Breast epithelium (tissue), 4 donors: ENCODE results near the gene MRPL11. TPM values are rescaled to one million over a fixed set of nuclear protein-coding genes. Genes with fewer than 3 reads are reported as not detected.

ENCODE experiments used
- DNase-seq, 2 donors: peaks; one replicate each; pipeline ENCODE4 v3.0.0-alpha.2; 2019; ENCODE audit warnings: low spot score in 2 of 2
- H3K27ac ChIP-seq, 2 donors: fragments of 200-600 bp; sonication (generic) in 1 of 2; one replicate each; pipeline ENCODE4 v1.5.1; 2016 to 2019; ENCODE audit warnings: mild to moderate bottlenecking in 1 of 2
- H3K27me3 ChIP-seq, 2 donors: fragments of 200-600 bp; sonication (generic) in 1 of 2; one replicate each; pipeline versions ENCODE4 v1.5.1 to v1.6.0; 2017 to 2019; ENCODE audit warnings: control low read depth in 1 of 2, mild to moderate bottlenecking in 1 of 2
- H3K36me3 ChIP-seq: fragments of 200-600 bp; one replicate; pipeline ENCODE4 v1.5.1; 2019
- H3K4me1 ChIP-seq, 2 donors: fragments of 200-600 bp; sonication (generic); one replicate each; pipeline ENCODE4 v1.5.1; 2016 to 2019; ENCODE audit warnings: control low read depth in 1 of 2
- H3K4me3 ChIP-seq, 3 donors: fragments of 200-600 bp; sonication (generic); 1 replicate in 2 of 3; 2 replicates in 1 of 3; pipeline ENCODE4 v1.5.1; 2016 to 2019; ENCODE audit warnings: mild to moderate bottlenecking in 3 of 3, moderate library complexity in 2 of 3
- H3K9me3 ChIP-seq, 2 donors: fragments of 200-600 bp; sonication (generic) in 1 of 2; one replicate each; pipeline ENCODE4 v1.5.1; 2016 to 2019; ENCODE audit warnings: control low read depth in 1 of 2
- POLR2A ChIP-seq: fragments of 450-650 bp; IDR thresholded peaks from one replicate; pipeline ENCODE4 v1.6.1; 2016; ENCODE audit warnings: antibody characterized with exemption, mild to moderate bottlenecking, moderate library complexity
- POLR2AphosphoS5 ChIP-seq, 3 donors: sonication (generic); formaldehyde crosslinking; IDR thresholded peaks; one replicate each; pipeline ENCODE4 v1.6.1; 2017; ENCODE audit warnings: antibody characterized with exemption in 3 of 3
- intact Hi-C: fragments of 100-400 bp; cut with DNase I; formaldehyde crosslinking; loops from one replicate; pipeline ENCODE4 v1.15.1; 2023; ENCODE audit warnings: low total_unique reads
- total RNA-seq, 3 donors: library from RNA; depleted of rRNA; stranded (reverse); fragments of >200 nt; gene quantifications; one replicate each; pipeline ENCODE4 v1.1.0, GENCODE V29; 2016
- TF ChIP-seq, protein P1 (sequence below), 3 donors: fragments of 450-650 bp; IDR thresholded peaks; one replicate each; pipeline ENCODE4 v1.5.1; 2016 to 2017; ENCODE audit warnings: antibody characterized with exemption in 3 of 3, mild to moderate bottlenecking in 3 of 3, moderate library complexity in 3 of 3

The MRPL11 gene
- 10 to 100 TPM; 33.1 to 42.3 (median 36.8) TPM for total RNA-seq

DNA sequence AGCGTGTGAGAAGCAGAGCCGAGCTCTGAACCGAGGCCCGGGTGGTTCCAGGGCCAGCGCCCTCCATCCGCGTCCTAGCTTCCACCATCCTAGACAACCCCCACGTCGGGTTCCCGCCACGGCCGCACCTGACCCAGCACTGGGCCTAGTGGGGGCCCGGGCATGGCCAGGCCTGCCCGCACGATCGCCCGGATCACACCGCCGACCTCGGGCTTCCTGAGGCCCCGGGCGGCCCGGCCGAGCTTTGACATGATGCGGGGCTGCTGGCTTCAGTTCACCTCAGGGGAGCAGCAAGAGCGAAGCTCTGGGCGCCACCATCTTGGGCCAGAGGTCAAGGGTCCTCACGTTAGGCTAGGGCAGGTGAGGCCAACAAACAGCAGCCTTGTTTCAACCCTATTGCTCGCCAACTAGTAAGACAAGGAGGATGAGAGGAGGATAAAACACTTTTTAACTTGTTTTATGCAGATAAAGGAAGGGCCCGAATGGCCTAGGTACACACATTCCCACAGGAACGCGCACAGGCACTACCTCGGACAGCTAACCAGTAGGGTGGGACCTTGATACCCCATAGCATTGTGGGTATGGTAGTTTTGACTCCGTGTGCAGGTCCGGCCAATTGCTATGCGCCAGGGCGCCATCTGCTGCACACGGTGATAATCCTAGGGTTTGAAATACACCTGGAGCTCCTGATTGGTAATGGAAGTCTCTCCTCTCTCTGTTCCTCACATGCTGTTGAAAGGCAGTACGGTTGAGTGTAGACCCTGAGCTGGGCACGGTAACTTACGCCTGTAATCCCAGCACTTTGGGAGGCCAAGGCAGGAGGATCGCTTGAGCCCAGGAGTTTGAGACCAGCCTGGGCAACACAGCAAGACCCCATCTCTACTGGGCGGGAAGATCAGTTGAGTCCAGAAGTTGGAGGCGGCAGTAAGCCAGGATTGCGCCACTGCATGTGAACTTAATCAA, at the start of gene MRPL11:
Gene MRPL11 (minus strand): TSS at position 345 of the 963 bp plus-strand sequence. CDS start 94 bp downstream, at position 251.
- no peaks in the 10 kb centered on the region for H3K36me3 ChIP-seq
- H3K27me3 ChIP-seq: no peaks in the 10 kb centered on the region
- H3K27ac ChIP-seq: peak within 1 kb of the TSS; percentile 86 to 90
- H3K9me3 ChIP-seq: peaks cover 5 to 7% of the 10 kb centered on the region in 2 donors
- no peak for TF ChIP-seq POLR2A
- TF ChIP-seq POLR2AphosphoS5 (IDR thresholded peaks at IDR 0.05): peak; percentile 13 to 78 (median 68)
- TF ChIP-seq, protein P1, sequence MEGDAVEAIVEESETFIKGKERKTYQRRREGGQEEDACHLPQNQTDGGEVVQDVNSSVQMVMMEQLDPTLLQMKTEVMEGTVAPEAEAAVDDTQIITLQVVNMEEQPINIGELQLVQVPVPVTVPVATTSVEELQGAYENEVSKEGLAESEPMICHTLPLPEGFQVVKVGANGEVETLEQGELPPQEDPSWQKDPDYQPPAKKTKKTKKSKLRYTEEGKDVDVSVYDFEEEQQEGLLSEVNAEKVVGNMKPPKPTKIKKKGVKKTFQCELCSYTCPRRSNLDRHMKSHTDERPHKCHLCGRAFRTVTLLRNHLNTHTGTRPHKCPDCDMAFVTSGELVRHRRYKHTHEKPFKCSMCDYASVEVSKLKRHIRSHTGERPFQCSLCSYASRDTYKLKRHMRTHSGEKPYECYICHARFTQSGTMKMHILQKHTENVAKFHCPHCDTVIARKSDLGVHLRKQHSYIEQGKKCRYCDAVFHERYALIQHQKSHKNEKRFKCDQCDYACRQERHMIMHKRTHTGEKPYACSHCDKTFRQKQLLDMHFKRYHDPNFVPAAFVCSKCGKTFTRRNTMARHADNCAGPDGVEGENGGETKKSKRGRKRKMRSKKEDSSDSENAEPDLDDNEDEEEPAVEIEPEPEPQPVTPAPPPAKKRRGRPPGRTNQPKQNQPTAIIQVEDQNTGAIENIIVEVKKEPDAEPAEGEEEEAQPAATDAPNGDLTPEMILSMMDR (IDR thresholded peaks at IDR 0.05): peak in 2 of 3 donors; percentile 17 to 47
- peaks cover 0 to 6% of the 10 kb centered on the region in 2 donors for H3K4me1 ChIP-seq
- peak within 1 kb of the TSS; percentile 71 to 85 (median 73) for H3K4me3 ChIP-seq
- peak; percentile 80 to 84 for DNase-seq
- intact Hi-C loops: no loop called here

- no peaks in the 10 kb centered on the region for H3K36me3 ChIP-seq
Measured at GRCh38 chr11:66484806-66485380, 46.2 kb upstream of the MRPL11 start.

DNA sequence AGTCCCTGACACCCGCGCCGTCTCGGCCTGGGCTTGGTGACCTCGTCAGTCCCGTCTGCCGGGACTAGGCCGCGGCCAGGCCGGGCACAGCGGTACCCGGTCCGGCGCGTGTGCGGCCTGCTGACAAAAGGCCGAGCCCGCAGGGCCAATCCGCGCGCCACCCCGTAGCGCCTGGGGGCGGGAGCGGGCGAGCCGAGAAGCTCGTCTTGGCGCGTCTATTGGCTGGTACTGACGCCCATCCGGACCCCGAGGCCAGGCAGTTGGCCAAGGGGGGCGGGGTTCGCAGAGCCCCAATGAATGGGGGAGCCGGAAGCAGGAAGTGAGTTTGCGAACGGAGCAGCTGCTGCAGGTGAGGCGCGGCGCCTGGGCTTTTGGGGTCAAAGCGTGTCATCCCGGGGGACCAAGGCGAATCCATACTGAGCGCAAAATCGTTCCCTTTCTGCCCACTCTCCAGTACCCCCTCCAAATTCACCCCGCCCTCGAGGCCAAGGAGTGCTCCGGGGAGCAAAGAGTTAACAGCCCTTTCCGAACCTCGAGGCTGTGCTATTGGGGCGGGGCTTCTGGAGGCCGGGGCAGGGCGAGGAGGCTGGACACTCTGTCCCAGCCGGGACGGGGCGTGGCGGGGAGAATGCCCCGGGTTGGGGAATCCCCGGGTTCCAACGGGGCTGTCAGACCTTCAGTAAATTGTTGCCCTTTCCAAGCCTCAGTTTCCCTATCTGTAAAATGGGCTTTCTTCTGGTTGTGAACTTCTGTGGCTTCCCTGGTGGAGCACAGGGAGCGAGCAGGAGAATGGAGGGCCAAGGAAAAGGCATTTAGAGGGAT, 41.7 kb upstream of the MRPL11 start, which contains the start of gene DPP3:
Gene DPP3 (plus strand): TSS at position 318 of the 822 bp plus-strand sequence. CDS start 1,767 bp downstream, outside the sequence.
- TF ChIP-seq, protein P1 (IDR thresholded peaks at IDR 0.05): no peak
- TF ChIP-seq POLR2A (peak; percentile 79), POLR2AphosphoS5 (IDR thresholded peaks at IDR 0.05) (peak; percentile 80 to 89 (median 87))
- intact Hi-C loops: no loop called here

More at GRCh38 chr11:66484806-66485380, 46.2 kb upstream of the MRPL11 start:
- no peak for DNase-seq
- Histone ChIP-seq H3K27ac (no peak overlapping the region), H3K4me1 (no peaks in the 10 kb centered on the region), H3K27me3 (no peaks in the 10 kb centered on the region), H3K4me3 (no peak overlapping the region), H3K9me3 (no peaks in the 10 kb centered on the region)
- no peak for TF ChIP-seq POLR2A
- TF ChIP-seq POLR2AphosphoS5 (IDR thresholded peaks at IDR 0.05): no peak
- TF ChIP-seq, protein P1 (IDR thresholded peaks at IDR 0.05): no peak
- intact Hi-C loops: no loop called here

DNA sequence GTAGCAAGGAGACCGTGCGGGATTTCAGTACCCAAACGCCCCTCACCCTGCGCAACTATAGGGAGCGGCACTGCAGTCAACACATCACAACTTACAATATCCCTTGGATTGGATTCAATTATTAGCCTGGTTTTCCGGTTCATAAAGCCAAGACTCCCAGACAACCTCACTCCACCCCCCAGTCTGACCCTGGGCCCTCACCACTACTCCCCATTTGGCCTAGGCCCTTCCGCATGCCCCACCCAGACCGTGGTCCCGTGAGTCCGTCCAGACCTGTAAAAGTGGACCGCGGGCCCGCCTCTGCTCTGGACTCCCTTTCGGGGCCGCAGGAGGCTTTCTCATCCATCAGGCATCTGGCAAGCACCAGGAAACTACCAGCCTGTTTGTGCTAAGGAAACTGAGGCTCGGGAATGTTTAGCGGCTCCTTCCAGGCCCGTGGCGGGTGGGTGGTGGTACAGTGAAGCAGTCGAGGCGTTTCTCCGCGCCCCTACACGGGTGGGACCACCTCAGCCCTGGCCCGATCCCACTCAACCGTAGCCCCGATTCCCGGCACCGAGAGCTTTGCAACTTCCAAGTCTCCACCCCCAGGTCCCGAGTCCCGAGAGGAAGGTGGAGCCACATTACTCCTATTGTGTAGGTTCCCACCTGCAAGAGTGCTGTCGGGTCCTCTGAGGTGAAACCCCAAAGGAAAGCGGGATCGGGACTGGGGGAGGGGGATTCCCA, 40.9 kb upstream of the MRPL11 start:
- intact Hi-C loops: loop anchor here (1.0 kb wide), 1 partner anchor 15 kb away; no protein-coding TSS in a partner anchor
- peak overlapping the region; percentile 90 to 95 for H3K27ac ChIP-seq
- H3K27me3 ChIP-seq: no peaks in the 10 kb centered on the region
- H3K36me3 ChIP-seq: no peaks in the 10 kb centered on the region
- DNase-seq: peak; percentile 28 to 61
- H3K9me3 ChIP-seq: no peaks in the 10 kb centered on the region
- H3K4me1 ChIP-seq: no peaks in the 10 kb centered on the region
- H3K4me3 ChIP-seq: peak overlapping the region; percentile 64 to 87 (median 72)
- no peak for TF ChIP-seq POLR2A
- TF ChIP-seq, protein P1 (IDR thresholded peaks at IDR 0.05): peak in 1 of 3 donors; percentile 6
- TF ChIP-seq POLR2AphosphoS5 (IDR thresholded peaks at IDR 0.05): peak in 1 of 3 donors; percentile 20

More for the DNA sequence above, 41.7 kb upstream of the MRPL11 start, which contains the start of gene DPP3:
- H3K27ac ChIP-seq: peak within 1 kb of the TSS; percentile 90 to 95
- H3K9me3 ChIP-seq: no peaks in the 10 kb centered on the region
- no peaks in the 10 kb centered on the region for H3K27me3 ChIP-seq
- H3K4me3 ChIP-seq: peak within 1 kb of the TSS; percentile 64 to 87 (median 72)
- H3K4me1 ChIP-seq: no peaks in the 10 kb centered on the region
- peak; percentile 96 to 98 for DNase-seq
- H3K36me3 ChIP-seq: no peaks in the 10 kb centered on the region
